ENCODE measurements around the gene NME3. TPM values are rescaled to one million over a fixed set of nuclear protein-coding genes. Genes with fewer than 3 reads are reported as not detected.
"Not testable (repeated sequence)": the region's sequence is repeated elsewhere in the genome, so short reads cannot be mapped to it uniquely, and the experiment has no call there.

Gene NME3
- total and polyA plus RNA-seq, 9 donors, result 68.6 to 129 (median 87.4) TPM; not detected in 1

- whole genome bisulfite sequencing, 3 donors, result 88 to 93% (median 91%) methylated on average over 12 to 22 of the region's 22 CpGs
- H3K4me3 ChIP-seq, result no peak overlapping the region
- no peak for DNase-seq
- H3K4me1 ChIP-seq (ENCODE audit: insufficient read depth), result no peaks in the 10 kb centered on the region
- intact Hi-C loops (cut with DNase I), result no loop called here
- H3K27ac ChIP-seq, result no peak overlapping the region
- no peak for TF ChIP-seq CTCF (IDR thresholded peaks at IDR 0.05)
- TF ChIP-seq POLR2A (IDR thresholded peaks at IDR 0.05), result no peak
- no peak for TF ChIP-seq EP300 (IDR thresholded peaks at IDR 0.05)
- H3K27me3 ChIP-seq, result no peaks in the 10 kb centered on the region
- H3K9me3 ChIP-seq, result no peaks in the 10 kb centered on the region
- H3K36me3 ChIP-seq, result no peaks in the 10 kb centered on the region
Measured at GRCh38 chr16:1734123-1734522, 37.2 kb downstream of the NME3 start.

- H3K9me3 ChIP-seq; H3K4me3 ChIP-seq; H3K27ac ChIP-seq; H3K27me3 ChIP-seq; intact Hi-C loops (cut with DNase I); DNase-seq; H3K36me3 ChIP-seq; H3K4me1 ChIP-seq (ENCODE audit: insufficient read depth): not testable (repeated sequence)
- 88 to 91% (median 89%) methylated on average over 21 of the region's 21 CpGs for WGBS, 3 donors
Measured at GRCh38 chr16:1732551-1732987, 38.8 kb downstream of the NME3 start.

- TF ChIP-seq POLR2A (IDR thresholded peaks at IDR 0.05) (no peak), EP300 (IDR thresholded peaks at IDR 0.05) (no peak), CTCF (IDR thresholded peaks at IDR 0.05) (no peak)
- intact Hi-C loops (cut with DNase I), result no loop called here
- H3K4me1 ChIP-seq (ENCODE audit: insufficient read depth), result no peaks in the 10 kb centered on the region
- no peak overlapping the region for H3K27ac ChIP-seq
- H3K36me3 ChIP-seq, result no peaks in the 10 kb centered on the region
- no peaks in the 10 kb centered on the region for H3K27me3 ChIP-seq
- H3K4me3 ChIP-seq, result no peak overlapping the region
- no peaks in the 10 kb centered on the region for H3K9me3 ChIP-seq
- DNase-seq, result no peak
- WGBS, 3 donors, result 76 to 86% (median 81%) methylated on average over 14 of the region's 14 CpGs
Measured at GRCh38 chr16:1732071-1732470, 39.3 kb downstream of the NME3 start.

GRCh38 chr16:1731603-1732002, 39.7 kb downstream of the NME3 start:
- DNase-seq, result no peak
- Histone ChIP-seq H3K27ac (no peak overlapping the region), H3K4me1 (ENCODE audit: insufficient read depth) (no peaks in the 10 kb centered on the region), H3K4me3 (no peak overlapping the region), H3K9me3 (no peaks in the 10 kb centered on the region), H3K27me3 (no peaks in the 10 kb centered on the region), H3K36me3 (no peaks in the 10 kb centered on the region)
- intact Hi-C loops (cut with DNase I), result no loop called here
- 77 to 89% (median 79%) methylated on average over 6 to 7 of the region's 7 CpGs for WGBS, 3 donors
- TF ChIP-seq POLR2A (IDR thresholded peaks at IDR 0.05) (no peak), EP300 (IDR thresholded peaks at IDR 0.05) (no peak), CTCF (IDR thresholded peaks at IDR 0.05) (no peak)

- Histone ChIP-seq H3K4me1 (ENCODE audit: insufficient read depth) (no peaks in the 10 kb centered on the region), H3K36me3 (no peaks in the 10 kb centered on the region), H3K27me3 (no peaks in the 10 kb centered on the region), H3K4me3 (no peak overlapping the region), H3K9me3 (no peaks in the 10 kb centered on the region), H3K27ac (no peak overlapping the region)
- TF ChIP-seq POLR2A (IDR thresholded peaks at IDR 0.05) (no peak), CTCF (IDR thresholded peaks at IDR 0.05) (no peak), EP300 (IDR thresholded peaks at IDR 0.05) (no peak)
- DNase-seq, result no peak
- 90 to 95% (median 91%) methylated on average over 7 of the region's 7 CpGs for WGBS, 3 donors
- intact Hi-C loops (cut with DNase I), result no loop called here
Measured at GRCh38 chr16:1731073-1731472, 40.3 kb downstream of the NME3 start.

Data from ovary (tissue), 9 donors.